Measurements from ENCODE around the gene GBA3. TPM values are rescaled to one million over a fixed set of nuclear protein-coding genes. Genes with fewer than 3 reads are reported as not detected.

GBA3 gene
- total RNA-seq, 4 donors from 2014 or later = 0.85 to 1.1 (median 0.98) TPM; not detected in 1

DNA sequence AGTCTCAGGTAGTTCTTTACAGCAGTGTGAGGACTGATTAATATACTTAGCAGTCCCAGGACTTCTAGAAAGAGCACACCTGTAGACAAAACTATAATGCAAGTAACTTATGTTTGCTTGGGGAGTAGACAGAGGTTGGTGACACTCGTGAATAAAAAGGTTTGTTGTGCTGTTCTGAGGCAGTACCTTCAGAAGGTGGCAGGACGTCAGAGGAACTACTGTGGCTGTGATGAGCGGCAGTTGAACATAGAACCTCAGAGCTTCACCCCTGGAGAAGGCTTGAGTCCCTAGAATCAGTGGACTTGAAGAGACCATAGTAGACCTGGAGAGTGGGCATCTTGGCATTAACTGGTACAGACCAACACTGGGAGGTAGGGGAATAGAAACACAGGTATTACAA, 3.3 kb upstream of the GBA3 start:
- TF ChIP-seq, protein P1, sequence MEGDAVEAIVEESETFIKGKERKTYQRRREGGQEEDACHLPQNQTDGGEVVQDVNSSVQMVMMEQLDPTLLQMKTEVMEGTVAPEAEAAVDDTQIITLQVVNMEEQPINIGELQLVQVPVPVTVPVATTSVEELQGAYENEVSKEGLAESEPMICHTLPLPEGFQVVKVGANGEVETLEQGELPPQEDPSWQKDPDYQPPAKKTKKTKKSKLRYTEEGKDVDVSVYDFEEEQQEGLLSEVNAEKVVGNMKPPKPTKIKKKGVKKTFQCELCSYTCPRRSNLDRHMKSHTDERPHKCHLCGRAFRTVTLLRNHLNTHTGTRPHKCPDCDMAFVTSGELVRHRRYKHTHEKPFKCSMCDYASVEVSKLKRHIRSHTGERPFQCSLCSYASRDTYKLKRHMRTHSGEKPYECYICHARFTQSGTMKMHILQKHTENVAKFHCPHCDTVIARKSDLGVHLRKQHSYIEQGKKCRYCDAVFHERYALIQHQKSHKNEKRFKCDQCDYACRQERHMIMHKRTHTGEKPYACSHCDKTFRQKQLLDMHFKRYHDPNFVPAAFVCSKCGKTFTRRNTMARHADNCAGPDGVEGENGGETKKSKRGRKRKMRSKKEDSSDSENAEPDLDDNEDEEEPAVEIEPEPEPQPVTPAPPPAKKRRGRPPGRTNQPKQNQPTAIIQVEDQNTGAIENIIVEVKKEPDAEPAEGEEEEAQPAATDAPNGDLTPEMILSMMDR (IDR thresholded peaks at IDR 0.05; ENCODE audit: low read depth) = no peak

DNA sequence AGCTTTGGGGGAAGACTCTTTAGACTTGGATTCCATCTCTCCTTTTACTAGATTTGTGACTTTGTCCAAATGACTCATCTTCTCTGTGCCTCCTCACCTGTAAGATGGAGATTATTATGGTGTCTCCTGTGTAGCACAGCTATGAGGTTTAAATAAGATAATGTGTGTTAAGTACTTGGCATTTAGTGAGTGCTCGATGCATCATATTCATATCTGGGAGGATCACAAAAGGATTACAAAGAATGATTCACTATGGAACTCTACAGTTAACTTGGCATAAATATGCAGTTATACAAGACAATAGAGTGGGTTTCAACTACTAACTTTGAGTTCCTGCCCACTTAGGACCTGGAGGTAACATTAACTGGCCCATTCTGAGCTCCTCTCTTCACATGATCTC, 2.3 kb downstream of the GBA3 start:
- TF ChIP-seq, protein P1 (IDR thresholded peaks at IDR 0.05; ENCODE audit: low read depth) = no peak

DNA sequence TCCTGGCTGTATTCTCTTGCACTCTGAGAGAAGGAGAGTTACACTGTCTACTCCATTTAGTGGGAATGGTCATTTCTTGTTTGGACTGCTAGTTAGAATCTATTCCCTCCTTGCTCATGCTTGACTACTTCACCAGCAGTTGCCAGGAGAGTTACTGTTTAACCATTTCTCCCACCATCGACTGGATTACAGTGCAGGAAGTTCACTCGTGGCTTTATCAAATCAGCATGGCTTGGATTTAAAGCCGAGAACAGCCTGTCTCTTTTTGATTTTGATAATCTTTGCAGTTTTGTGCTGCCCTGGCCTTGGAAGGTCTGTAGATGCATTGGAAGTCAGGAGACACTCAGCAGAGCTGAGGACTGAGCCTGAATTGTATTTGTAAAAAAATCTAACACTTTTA, 3.2 kb downstream of the GBA3 start:
- TF ChIP-seq, protein P1 (IDR thresholded peaks at IDR 0.05; ENCODE audit: low read depth) = no peak

DNA sequence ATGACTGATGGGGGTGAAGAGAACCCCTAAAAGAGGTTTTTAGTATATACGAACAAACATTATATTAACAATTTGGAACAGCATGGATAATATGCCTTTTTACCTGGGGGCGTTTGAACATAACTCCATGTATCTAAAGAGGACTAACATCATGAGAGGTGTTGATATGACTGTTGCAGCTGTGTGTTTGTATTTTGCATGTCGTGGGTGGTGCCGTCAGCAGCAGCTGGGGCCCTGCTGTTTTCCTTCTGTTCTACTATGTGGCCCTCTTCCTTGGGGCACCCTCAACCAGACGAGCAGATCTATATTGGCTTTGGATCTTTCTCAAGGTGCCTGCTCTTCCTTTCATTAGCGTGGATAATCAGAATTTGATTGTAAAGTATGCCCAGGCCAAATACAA, 11.2 kb downstream of the GBA3 start:
- TF ChIP-seq, protein P1 (IDR thresholded peaks at IDR 0.05; ENCODE audit: low read depth) = no peak

DNA sequence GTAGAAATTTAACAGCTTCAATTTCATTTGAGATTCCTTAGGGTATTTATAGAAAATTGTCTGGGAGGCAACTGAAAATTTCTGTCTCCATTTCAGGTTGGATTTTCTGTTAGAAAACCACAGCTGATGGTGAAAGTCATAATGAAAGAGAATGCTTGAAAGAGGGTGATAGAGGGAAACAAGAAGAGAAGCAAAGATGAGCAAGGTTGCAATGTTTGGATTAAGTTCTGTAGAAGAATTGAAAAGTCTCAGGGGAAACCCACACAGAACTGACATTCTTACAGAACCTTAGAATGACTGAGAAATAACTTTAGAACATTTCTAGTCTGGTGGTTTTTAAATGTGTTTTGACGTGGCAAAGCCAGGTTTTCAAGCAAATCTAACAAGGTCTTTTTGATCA, 14.7 kb downstream of the GBA3 start:
- TF ChIP-seq, protein P1 (IDR thresholded peaks at IDR 0.05; ENCODE audit: low read depth) = no peak

DNA sequence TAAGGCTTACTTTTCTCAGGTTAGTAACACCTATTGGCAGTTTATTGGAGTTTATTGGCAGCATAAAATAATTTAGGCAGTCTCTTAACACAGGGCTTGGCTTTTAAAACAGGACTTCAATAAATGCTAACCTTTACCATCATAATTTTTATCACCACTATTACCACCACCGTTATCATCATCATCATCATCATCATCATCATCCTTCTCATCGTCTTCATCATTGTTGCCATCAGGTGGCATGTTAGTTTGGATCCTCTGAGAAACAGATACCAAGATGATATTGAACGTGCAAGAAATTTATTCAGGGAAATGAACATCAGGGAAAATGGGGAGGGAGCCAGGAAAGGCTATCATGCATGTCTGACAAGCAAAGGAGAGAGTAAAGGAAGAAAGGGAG, 16.2 kb downstream of the GBA3 start:
- TF ChIP-seq, protein P1 (IDR thresholded peaks at IDR 0.05; ENCODE audit: low read depth) = no peak

DNA sequence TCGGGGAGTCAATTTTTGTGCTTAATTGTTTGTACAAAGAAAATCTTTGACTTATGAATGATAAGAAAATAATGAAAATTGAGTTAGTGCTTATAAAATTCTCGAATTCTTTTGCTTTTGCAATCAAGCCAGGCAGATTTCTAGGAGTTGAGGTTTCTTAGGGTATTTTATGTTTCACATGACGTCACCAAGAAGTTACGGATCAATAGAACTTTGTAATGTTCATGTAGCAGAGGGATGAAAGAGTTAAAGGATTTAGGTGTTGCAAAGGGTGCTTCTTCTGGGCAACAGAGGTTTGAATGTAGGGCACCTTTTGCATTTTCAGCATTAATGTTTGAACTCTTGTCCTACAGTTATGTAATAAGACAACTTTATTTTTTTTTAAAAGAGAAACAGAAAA, 19.4 kb downstream of the GBA3 start:
- TF ChIP-seq, protein P1 (IDR thresholded peaks at IDR 0.05; ENCODE audit: low read depth) = no peak
